ENCODE measurements around the gene BCL2L2. TPM values are rescaled to one million over a fixed set of nuclear protein-coding genes. Genes with fewer than 3 reads are reported as not detected.
A peak's percentile ranks its signal among the peaks of the same experiment; 100 is the strongest.

Gene BCL2L2
- total and polyA plus RNA-seq, 9 of the 15 experiments (the other 6 are each of a cell fraction or from before 2014, with no cell fraction given) = 2.6 to 32.5 (median 14.7) TPM

- TF ChIP-seq CUX1 (CRISPR knock-in tag; IDR thresholded peaks at IDR 0.05) (no peak), ZBTB7A (IDR thresholded peaks at IDR 0.05; ENCODE audit: borderline replicate concordance, control insufficient read depth, low read depth, low read length) (0 out of 2 replicates have a peak, but pooled peaks have one; percentile 56), MXI1 (IDR thresholded peaks at IDR 0.05; ENCODE audit: low read depth, low read length) (peak; percentile 19; the same call in 1 of the 2 replicates), ZNF592 (IDR thresholded peaks at IDR 0.05) (no peak), PPARD (CRISPR knock-in tag; IDR thresholded peaks at IDR 0.05) (no peak), XRCC5 (IDR thresholded peaks at IDR 0.05; ENCODE audit: low read depth, low read length) (peak; percentile 89; the same call in 1 of the 2 replicates), TAF15 (IDR thresholded peaks at IDR 0.05; ENCODE audit: low read depth, low read length) (no peak), RBM39 (optimal IDR thresholded peaks at IDR 0.05; ENCODE audit: low read depth, low read length) (no peak), POLR2B (IDR thresholded peaks at IDR 0.05; ENCODE audit: low read depth, partially characterized antibody) (no peak), VEZF1 (CRISPR knock-in tag; IDR thresholded peaks at IDR 0.05) (no peak), ZNF3 (CRISPR knock-in tag; IDR thresholded peaks at IDR 0.05) (no peak), SRSF1 (IDR thresholded peaks at IDR 0.05; ENCODE audit: low read depth, low read length) (no peak), ZNF780A (CRISPR knock-in tag; IDR thresholded peaks at IDR 0.05) (no peak), KAT7 (CRISPR knock-in tag; IDR thresholded peaks at IDR 0.05; ENCODE audit: borderline replicate concordance) (no peak; the same call in 1 of the 2 replicates), ZC3H4 (CRISPR knock-in tag; IDR thresholded peaks at IDR 0.05; ENCODE audit: borderline replicate concordance) (no peak)
Measured at GRCh38 chr14:23301288-23301968, 5.2 kb upstream of the BCL2L2 start (continued).

Measured in K562 (cell line).